ENCODE measurements around the gene CREBL2. TPM values are rescaled to one million over a fixed set of nuclear protein-coding genes. Genes with fewer than 3 reads are reported as not detected.
"Not testable (repeated sequence)": the region's sequence is repeated elsewhere in the genome, so short reads cannot be mapped to it uniquely, and the experiment has no call there.

The CREBL2 gene
- total RNA-seq, 1 donor from 2014 or later: 19.4 TPM

DNA sequence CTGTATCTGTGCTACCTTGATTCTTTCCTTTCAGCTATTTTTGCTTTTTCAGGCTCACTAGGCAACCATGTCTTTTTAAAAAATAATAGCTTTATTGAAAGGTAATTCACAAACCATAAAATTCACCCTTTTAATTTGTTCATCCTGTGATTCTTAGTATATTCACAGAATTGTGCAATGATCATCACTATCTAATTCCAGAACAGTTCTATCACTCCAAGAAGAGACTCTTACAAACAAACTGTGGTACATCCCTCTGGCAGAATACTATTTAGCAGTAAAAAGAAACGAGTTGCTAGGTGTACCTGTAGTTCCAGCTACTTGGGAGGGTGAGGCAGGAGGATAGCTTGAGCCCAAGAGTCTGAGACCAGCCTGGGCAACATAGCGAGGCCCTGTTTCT lies 14.8 kb downstream of the CREBL2 start:
- Histone ChIP-seq H3K27ac (no peak overlapping the region), H3K9me3 (no peaks in the 10 kb centered on the region), H3K4me3 (no peak overlapping the region), H3K36me3 (peaks cover 0 to 7% of the 10 kb centered on the region in 2 donors), H3K4me1 (peaks cover 0 to 7% of the 10 kb centered on the region in 2 donors), H3K27me3 (no peaks in the 10 kb centered on the region)
- TF ChIP-seq, protein P1, sequence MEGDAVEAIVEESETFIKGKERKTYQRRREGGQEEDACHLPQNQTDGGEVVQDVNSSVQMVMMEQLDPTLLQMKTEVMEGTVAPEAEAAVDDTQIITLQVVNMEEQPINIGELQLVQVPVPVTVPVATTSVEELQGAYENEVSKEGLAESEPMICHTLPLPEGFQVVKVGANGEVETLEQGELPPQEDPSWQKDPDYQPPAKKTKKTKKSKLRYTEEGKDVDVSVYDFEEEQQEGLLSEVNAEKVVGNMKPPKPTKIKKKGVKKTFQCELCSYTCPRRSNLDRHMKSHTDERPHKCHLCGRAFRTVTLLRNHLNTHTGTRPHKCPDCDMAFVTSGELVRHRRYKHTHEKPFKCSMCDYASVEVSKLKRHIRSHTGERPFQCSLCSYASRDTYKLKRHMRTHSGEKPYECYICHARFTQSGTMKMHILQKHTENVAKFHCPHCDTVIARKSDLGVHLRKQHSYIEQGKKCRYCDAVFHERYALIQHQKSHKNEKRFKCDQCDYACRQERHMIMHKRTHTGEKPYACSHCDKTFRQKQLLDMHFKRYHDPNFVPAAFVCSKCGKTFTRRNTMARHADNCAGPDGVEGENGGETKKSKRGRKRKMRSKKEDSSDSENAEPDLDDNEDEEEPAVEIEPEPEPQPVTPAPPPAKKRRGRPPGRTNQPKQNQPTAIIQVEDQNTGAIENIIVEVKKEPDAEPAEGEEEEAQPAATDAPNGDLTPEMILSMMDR (IDR thresholded peaks at IDR 0.05): no peak
- no peak for DNase-seq (ENCODE audit: low spot score in 2 of 2)
- intact Hi-C loops (cut with DNase I): no loop called here

DNA sequence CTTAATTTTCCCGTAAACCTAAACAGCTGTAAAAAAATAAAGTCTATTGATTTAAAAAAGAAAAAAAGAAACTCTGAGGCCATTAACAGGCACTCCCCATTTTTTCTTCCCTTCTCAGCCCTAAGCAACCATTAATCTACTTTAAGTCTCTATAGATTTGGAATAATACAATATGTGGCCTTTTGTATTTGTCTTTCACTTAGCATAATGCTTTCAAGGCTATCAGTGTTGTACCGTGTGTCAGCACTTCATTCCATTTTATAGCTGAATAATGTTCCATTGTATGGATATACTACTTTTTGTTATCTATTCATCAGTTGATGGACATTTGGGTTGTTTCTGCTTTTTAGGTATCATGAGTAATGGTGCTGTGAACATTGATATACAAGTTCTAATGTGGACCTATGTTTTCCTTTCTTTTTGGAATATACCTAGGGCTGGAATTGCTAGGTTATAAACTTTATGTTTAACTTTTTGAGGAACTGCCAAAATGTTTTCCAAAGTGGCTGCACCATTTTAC lies 15.7 kb downstream of the CREBL2 start:
- intact Hi-C loops (cut with DNase I): no loop called here
- H3K36me3 ChIP-seq: peaks cover 0 to 7% of the 10 kb centered on the region in 2 donors
- no peak overlapping the region for H3K4me3 ChIP-seq
- peaks cover 0 to 7% of the 10 kb centered on the region in 2 donors for H3K4me1 ChIP-seq
- H3K9me3 ChIP-seq: no peaks in the 10 kb centered on the region
- DNase-seq (ENCODE audit: low spot score in 2 of 2): no peak
- H3K27ac ChIP-seq: no peak overlapping the region
- H3K27me3 ChIP-seq: no peaks in the 10 kb centered on the region
- TF ChIP-seq, protein P1 (IDR thresholded peaks at IDR 0.05): no peak

DNA sequence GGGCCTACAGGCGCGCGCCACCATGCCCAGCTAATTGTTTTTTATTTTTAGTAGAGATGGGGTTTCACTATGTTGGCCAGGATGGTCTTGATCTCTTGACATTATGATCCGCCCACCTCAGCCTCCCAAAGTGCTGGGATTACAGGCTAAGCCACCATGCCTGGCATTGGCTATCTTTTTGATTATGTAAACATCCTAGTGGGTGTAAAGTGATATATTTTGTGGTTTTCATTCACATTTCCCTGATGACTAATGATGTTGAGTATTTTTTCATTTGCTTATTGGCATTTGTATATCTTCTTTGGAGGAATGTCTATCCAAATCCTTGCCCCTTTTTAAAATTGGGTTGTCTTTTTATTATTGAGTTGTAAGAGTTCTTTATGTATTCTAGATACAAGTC lies 16.3 kb downstream of the CREBL2 start:
- no peak overlapping the region for H3K4me3 ChIP-seq
- H3K4me1 ChIP-seq: peaks cover 0 to 4% of the 10 kb centered on the region in 2 donors
- no peaks in the 10 kb centered on the region for H3K27me3 ChIP-seq
- peaks cover 0 to 7% of the 10 kb centered on the region in 2 donors for H3K36me3 ChIP-seq
- H3K27ac ChIP-seq: no peak overlapping the region
- no peaks in the 10 kb centered on the region for H3K9me3 ChIP-seq
- intact Hi-C loops (cut with DNase I): no loop called here
- TF ChIP-seq, protein P1 (IDR thresholded peaks at IDR 0.05): no peak
- DNase-seq (ENCODE audit: low spot score in 2 of 2): no peak

DNA sequence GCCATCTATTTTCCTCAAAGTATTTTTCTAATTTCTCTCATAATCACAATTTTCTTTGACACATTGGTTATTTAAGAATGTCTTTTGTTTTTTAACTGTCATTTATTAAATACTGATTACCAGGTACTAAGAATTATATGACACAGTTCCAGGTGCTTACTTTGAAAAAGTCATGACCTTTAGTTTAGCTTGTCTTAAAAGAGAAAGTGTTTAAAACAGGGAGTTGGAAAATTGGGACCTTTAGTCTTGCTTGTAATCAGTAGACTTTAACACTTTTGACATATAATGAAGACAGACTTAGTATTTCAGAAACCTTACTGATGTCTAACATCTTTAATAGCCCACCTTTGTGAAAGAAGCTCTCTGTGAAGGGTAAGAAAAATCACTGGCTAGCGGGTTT lies 19.2 kb downstream of the CREBL2 start:
- DNase-seq (ENCODE audit: low spot score in 2 of 2): no peak
- TF ChIP-seq, protein P1 (IDR thresholded peaks at IDR 0.05): no peak
- H3K36me3 ChIP-seq: peaks cover 4 to 8% of the 10 kb centered on the region in 2 donors
- H3K27ac ChIP-seq: no peak overlapping the region
- H3K4me3 ChIP-seq: no peak overlapping the region
- H3K4me1 ChIP-seq: peaks cover 0 to 4% of the 10 kb centered on the region in 2 donors
- intact Hi-C loops (cut with DNase I): no loop called here
- H3K9me3 ChIP-seq: no peaks in the 10 kb centered on the region
- H3K27me3 ChIP-seq: no peaks in the 10 kb centered on the region

DNA sequence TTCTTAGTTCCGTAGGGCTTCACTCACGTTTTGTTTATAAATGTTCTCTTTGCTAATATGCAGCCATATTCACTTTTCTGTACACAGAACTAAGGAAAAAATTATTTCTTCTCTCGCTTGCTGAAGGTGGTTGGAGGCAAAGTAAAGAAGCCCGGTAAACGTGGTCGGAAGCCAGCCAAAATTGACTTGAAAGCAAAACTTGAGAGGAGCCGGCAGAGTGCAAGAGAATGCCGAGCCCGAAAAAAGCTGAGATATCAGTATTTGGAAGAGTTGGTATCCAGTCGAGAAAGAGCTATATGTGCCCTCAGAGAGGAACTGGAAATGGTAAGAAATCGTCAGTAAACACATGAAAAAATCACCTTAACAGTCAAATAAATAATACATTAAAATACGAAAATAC lies 24.0 kb downstream of the CREBL2 start:
- Histone ChIP-seq H3K9me3 (peaks cover 0 to 5% of the 10 kb centered on the region in 2 donors), H3K4me3 (no peak overlapping the region), H3K27me3 (no peaks in the 10 kb centered on the region), H3K4me1 (peaks cover 0 to 4% of the 10 kb centered on the region in 2 donors), H3K27ac (no peak overlapping the region), H3K36me3 (peaks cover 46 to 55% of the 10 kb centered on the region in 2 donors)
- TF ChIP-seq, protein P1 (IDR thresholded peaks at IDR 0.05): no peak
- no peak for DNase-seq (ENCODE audit: low spot score in 2 of 2)
- intact Hi-C loops (cut with DNase I): no loop called here

DNA sequence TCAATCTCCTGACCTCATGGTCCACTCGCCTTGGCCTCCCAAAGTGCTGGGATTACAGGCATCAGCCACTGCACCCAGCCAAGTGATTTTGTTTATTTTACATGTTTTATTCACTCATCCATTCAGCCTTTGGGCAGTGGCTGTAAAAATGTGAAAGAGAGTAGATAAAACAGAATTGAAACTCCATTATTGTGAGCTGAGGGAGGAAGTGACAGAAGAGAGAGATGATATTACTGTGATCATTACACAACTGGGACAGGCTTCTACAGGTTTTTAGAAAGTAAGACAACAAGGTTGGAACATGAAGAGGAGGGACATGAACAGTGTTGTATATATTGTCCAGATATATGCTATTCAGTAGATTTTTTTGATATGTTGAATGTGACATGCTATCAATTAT lies 25.0 kb downstream of the CREBL2 start:
- Histone ChIP-seq H3K27ac (no peak overlapping the region), H3K9me3 (peaks cover 0 to 5% of the 10 kb centered on the region in 2 donors), H3K27me3 (no peaks in the 10 kb centered on the region), H3K4me1 (no peaks in the 10 kb centered on the region), H3K36me3 (peaks cover 46 to 65% of the 10 kb centered on the region in 2 donors), H3K4me3 (no peak overlapping the region)
- TF ChIP-seq, protein P1 (IDR thresholded peaks at IDR 0.05): no peak
- DNase-seq (ENCODE audit: low spot score in 2 of 2): no peak
- intact Hi-C loops (cut with DNase I): no loop called here

DNA sequence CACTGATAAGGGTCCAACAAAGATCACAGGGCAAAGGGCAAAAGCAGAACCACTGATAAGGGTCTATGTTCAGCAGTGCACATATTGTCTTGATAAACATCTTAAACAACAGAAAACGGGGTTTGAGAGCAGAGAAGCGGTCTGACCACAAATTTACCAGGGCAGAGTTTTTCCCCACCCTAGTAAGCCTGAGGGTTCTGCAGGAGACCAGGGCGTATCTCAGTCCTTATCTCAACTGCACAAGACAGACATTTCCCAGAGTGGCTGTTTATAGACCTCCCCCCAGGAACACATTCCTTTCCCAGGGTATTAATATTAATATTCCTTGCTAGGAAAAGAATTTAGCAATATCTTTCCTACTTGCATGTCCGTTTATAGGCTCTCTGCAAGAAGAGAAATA lies 28.3 kb downstream of the CREBL2 start:
- H3K36me3 ChIP-seq: peaks cover 64 to 82% of the 10 kb centered on the region in 2 donors
- H3K9me3 ChIP-seq; DNase-seq (ENCODE audit: low spot score in 2 of 2); H3K4me3 ChIP-seq; intact Hi-C loops (cut with DNase I); H3K27me3 ChIP-seq; H3K27ac ChIP-seq; H3K4me1 ChIP-seq: not testable (repeated sequence)
